Breast epithelium (tissue), 3 donors: ENCODE results near the gene FRY.

Experiments
- CTCF ChIP-seq, 3 donors: fragments of 450-650 bp; IDR thresholded peaks; one replicate each; pipeline ENCODE4 v1.5.1; 2016 to 2017; ENCODE audit warnings: antibody characterized with exemption in 3 of 3, mild to moderate bottlenecking in 3 of 3, moderate library complexity in 3 of 3
- POLR2A ChIP-seq: fragments of 450-650 bp; IDR thresholded peaks from one replicate; pipeline ENCODE4 v1.6.1; 2016; ENCODE audit warnings: antibody characterized with exemption, mild to moderate bottlenecking, moderate library complexity

DNA sequence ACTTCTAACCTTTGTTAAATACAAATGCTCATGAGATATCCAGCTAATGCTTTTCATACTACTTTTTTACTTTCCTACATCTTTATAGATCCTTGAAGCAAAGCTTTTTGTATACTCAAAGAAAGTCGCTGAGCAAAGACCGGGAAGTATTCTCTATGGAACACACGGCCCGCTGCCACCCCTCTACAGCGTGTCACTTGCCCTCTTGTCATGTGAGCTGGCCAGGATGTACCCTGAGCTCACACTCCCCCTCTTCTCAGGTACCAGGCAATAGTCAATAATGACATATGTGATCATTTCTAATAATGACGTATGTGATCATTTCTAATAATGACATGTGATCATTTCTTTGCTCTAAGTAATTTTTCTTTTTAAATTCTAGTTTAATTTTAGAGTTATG lies 170.7 kb downstream of the FRY start:
- TF ChIP-seq CTCF (IDR thresholded peaks at IDR 0.05) (no peak), POLR2A (no peak)
